ENCODE results near the gene CTDNEP1.

Gene CTDNEP1

DNA sequence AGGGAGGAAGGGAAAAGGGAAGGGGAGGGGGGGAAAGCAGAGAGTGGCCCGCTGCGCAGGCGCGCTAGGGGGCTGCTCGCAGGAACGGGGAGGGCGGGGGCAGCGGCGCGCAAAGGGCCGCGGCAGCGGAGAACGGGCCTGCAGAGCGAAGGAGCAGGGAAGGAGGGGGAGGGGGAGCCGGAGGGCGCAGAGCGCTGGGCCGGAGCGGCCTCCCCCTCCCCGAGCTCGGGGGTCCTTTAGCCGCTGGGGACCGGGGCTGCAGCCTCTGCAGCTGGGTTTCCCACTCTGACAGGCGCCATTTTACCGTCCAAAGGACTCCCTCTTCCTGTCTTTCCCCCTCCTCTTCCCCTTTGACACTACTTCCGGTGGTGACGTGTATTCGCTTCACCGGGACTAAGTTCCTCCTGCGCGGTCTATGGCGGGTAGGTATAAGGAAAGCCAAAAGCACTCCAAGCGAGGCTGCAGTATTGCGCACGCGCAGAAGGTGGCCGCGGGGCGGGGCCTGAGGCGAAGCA is at the start of gene CTDNEP1:
Gene CTDNEP1, minus strand, starts transcription at position 74 of the 515 bp plus-strand sequence. CDS start 438 bp downstream, outside the sequence.
- Mint-ChIP-seq H3K9me3 (no peaks in the 10 kb centered on the region), H3K27me3 (peaks cover 2% of the 10 kb centered on the region), H3K36me3 (ENCODE audit: low read depth) (peaks cover 35% of the 10 kb centered on the region), H3K4me1 (peaks cover 54% of the 10 kb centered on the region), H3K4me3 (peak within 1 kb of the TSS; percentile 99), H3K27ac (peak within 1 kb of the TSS; percentile 98)
- DNase-seq (peak; percentile 76), ATAC-seq (peak; percentile 97)

DNA sequence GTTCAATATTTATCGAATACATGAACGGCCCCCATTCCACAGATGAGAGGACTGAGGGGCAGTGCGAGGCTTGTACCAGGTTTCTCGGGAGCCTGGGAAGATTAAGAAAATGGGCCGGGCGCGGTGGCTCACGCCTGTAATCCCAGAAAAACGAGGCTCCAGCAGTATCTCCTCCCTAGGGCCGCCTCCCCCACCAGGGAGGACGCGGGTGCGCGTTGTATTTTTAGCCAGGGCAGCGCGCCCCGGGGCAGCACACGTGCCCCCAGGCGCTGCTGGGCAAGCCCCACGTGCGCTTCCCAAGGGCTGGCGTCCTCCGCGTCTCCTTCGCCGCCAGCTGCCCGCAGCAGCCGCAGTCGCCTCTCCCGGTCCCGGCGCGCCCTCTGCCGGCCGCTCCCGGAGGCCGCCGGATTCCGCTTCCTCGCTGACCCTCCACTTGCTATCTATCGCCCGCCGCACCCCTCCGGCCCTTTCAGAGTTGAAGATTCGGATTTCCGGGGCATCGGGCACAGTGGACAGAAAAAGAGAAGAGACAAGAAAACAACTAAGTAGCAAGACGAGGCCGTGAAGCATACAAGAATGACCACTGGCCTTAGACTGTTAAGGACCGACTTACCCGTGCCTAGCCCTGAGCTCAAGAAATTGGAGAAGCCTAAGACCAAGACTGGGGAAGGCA is 44.8 kb upstream of the CTDNEP1 start:
- Mint-ChIP-seq H3K27me3 (peaks cover 30% of the 10 kb centered on the region), H3K4me1 (peaks cover 23% of the 10 kb centered on the region), H3K4me3 (peak overlapping the region; percentile 52), H3K27ac (no peak overlapping the region), H3K36me3 (ENCODE audit: low read depth) (no peaks in the 10 kb centered on the region), H3K9me3 (no peaks in the 10 kb centered on the region)
- DNase-seq: peak; percentile 85
- peak; percentile 25 for ATAC-seq

DNA sequence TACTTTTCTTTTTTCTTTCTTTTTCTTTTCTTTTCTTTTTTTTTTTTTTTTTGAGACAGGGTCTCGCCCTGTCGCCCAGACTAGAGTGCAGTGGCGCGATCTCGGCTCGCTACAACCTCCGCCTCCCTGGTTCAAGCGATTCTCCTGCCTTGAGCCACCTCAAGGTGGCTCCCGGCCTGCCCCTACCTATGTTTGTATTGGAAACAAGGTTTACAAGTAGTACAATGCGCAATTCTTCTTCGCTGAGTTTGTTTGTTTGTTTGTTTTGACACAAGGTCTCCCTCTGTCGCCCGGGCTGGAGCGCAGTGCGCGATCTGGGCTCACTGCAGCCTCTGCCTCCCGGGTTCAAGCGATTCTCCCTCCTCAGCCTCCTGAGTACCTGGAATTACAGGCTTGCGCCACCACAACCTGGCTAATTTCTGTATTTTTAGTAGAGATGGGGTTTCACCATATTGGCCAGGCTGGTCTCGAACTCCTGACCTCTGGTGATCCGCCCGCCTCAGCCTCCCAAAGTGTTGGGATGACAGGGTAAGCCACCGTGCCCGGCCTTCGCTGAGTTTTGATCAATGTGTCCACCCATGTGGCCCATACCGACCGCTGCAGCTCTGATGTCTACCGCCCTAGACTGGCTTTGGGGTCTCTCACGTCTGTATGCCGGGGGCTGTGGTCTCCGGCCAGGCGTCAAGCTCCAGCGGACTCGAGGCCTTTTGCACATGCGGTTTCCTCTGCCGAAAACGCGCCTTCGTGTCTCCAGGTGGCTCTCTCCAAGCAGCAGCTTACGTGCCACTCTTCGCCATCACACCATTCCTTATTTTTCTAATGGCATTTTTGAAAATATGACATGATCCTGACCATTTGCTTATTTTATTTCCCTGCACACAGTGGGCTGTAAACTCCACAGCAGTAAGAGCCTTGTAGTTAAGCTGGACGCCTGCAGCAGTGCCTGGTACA is 44.0 kb upstream of the CTDNEP1 start:
- ATAC-seq: no peak
- DNase-seq: no peak
- Mint-ChIP-seq H3K4me1 (peaks cover 23% of the 10 kb centered on the region), H3K4me3 (peak overlapping the region; percentile 55), H3K27ac (no peak overlapping the region), H3K36me3 (ENCODE audit: low read depth) (no peaks in the 10 kb centered on the region), H3K27me3 (peaks cover 30% of the 10 kb centered on the region), H3K9me3 (no peaks in the 10 kb centered on the region)

DNA sequence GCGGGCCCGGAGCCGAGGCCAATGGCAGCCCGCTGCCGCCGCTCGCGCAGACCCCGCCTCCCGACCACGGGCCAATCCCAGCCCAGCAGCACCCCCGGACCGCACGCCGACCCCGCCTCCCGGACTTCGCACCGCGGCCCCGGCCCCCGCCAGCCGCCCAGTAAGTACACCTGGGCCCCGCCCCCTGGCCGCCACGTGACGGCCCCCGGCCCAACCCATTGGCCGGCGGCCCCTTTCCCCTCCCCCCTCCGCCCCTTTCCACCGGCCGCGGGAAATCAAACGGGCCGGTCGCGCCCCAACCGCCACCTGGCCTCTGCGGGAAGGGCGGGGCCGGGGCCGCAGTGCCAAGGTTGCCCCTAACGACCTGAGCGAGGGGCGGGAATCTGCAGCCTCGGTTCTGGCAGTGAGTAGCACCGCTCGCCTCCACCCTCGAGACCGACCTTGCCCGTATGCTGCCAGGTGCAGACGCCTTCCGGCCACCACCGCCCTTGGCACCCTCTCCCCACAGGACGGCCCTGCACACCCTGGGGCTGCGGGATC is 43.1 kb upstream of the CTDNEP1 start, which contains the start of gene YBX2:
Gene YBX2, minus strand, starts transcription at position 26 of the 540 bp plus-strand sequence. CDS start 139 bp downstream, outside the sequence.
- H3K4me3 Mint-ChIP-seq: peak within 1 kb of the TSS; percentile 55
- H3K27ac Mint-ChIP-seq: no peak within 1 kb of the TSS
- H3K36me3 Mint-ChIP-seq (ENCODE audit: low read depth): no peaks in the 10 kb centered on the region
- no peaks in the 10 kb centered on the region for H3K9me3 Mint-ChIP-seq
- ATAC-seq: peak; percentile 77
- peaks cover 23% of the 10 kb centered on the region for H3K4me1 Mint-ChIP-seq
- peaks cover 29% of the 10 kb centered on the region for H3K27me3 Mint-ChIP-seq
- peak; percentile 79 for DNase-seq

DNA sequence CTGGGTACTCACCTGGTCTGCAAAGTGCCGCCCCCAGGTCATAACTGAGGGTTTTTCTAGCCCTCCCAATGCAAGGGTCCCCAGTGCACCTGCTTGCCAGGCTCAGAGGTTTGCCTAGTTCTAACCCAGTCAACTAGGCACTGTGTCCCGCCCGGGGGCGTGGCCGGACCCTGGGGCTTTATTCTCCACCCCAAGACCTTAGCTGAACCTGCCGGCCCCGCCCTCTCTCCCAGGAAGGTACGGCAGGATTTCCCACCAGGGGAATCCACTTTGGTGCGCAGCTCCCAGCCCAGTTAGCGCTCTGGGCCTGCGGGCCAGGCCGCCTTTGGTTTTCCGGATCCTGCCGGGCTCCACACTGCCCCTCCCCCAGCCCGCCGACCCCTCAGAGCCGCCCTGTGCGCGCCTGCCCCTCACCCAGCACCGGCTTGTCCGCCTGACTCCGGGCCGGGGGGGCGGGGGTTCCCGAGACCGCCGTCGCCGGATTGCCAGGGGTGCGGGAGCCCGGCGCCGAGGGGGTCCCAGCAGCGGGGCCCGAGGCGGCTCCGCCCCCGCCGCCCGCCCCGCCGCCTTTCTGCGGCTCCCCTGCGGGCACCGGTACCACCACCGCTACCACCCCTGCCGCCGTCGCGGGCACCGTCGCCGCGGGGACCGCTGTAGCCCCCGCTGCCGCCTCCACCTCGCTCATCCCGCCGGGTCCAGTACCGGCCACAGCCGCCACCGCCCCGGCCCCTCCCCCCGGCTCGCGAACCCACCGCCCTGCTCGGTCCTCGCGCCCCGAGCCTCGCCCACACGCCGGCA is 42.5 kb upstream of the CTDNEP1 start:
- H3K9me3 Mint-ChIP-seq: no peaks in the 10 kb centered on the region
- no peak for ATAC-seq
- H3K36me3 Mint-ChIP-seq (ENCODE audit: low read depth): no peaks in the 10 kb centered on the region
- no peak overlapping the region for H3K27ac Mint-ChIP-seq
- peaks cover 23% of the 10 kb centered on the region for H3K4me1 Mint-ChIP-seq
- H3K27me3 Mint-ChIP-seq: peaks cover 29% of the 10 kb centered on the region
- DNase-seq: no peak
- H3K4me3 Mint-ChIP-seq: no peak overlapping the region

DNA sequence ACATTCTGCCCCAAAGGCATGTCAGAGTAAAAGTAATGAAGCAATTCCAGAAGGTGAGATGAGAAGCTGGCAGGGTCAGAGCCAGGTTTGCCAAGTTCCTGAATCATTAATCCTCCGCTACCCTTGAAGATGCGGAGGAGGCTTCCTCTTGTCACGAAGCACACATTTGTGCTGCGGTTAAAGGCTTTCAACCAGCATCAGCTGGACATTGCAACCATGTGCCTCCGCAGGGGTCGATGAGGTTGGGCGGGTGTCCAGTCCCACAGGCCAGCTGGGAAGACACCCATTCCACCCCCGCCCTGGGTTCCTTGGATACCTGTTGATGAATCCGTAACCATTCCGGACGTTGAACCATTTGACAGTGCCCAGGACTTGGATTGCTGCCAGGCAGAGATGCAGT is 41.6 kb upstream of the CTDNEP1 start:
- H3K27me3 Mint-ChIP-seq: peaks cover 31% of the 10 kb centered on the region

DNA sequence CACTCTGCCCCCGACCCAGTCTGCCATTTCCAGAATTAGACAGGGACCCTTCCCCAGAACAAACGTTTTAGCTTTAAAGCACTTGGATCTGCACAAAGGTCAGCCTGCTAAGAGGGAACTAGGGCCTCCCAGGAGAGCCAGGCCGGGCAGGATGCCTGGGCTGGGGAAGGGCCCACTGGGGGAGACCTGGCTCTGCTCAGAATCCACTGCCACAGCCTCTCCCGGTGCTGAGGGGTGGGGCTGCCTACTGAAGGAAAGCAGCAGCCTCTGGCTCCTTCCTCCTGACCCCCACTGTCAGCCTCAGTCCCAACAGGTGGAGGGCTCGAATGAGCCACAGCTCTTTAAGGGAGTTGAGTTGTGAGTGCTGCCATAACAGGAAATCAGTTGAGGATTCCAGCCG is 41.2 kb upstream of the CTDNEP1 start:
- Mint-ChIP-seq H3K36me3 (ENCODE audit: low read depth) (no peaks in the 10 kb centered on the region), H3K27me3 (peaks cover 31% of the 10 kb centered on the region), H3K9me3 (no peaks in the 10 kb centered on the region), H3K4me3 (no peak overlapping the region), H3K4me1 (peaks cover 23% of the 10 kb centered on the region), H3K27ac (no peak overlapping the region)
- no peak for DNase-seq
- ATAC-seq: no peak

More for the DNA sequence above, 41.6 kb upstream of the CTDNEP1 start:
- Mint-ChIP-seq H3K4me1 (peaks cover 23% of the 10 kb centered on the region), H3K9me3 (no peaks in the 10 kb centered on the region), H3K4me3 (no peak overlapping the region), H3K27ac (no peak overlapping the region), H3K36me3 (ENCODE audit: low read depth) (no peaks in the 10 kb centered on the region)
- no peak for DNase-seq
- no peak for ATAC-seq

DNA sequence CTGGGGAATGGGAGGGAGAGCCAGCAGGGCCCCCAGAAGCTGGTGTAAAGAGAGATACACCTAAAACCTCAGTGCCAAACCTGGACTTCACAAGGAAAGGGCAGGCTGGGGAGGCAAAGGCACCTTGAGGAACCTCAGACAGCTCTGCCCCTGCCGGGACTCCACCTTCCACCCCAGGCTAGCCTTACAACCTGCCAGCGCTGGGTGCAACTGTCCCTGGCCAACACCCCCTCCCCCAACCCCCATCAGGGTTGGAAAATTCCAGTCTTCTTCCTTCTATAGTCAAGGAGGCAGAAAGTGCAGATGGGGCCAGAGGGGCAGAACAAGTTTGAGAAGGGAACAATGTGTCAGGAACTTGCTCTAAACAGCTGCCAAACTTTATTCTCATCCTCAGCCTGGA is 40.7 kb upstream of the CTDNEP1 start:
- no peak for DNase-seq
- ATAC-seq: no peak
- peaks cover 31% of the 10 kb centered on the region for H3K27me3 Mint-ChIP-seq

DNA sequence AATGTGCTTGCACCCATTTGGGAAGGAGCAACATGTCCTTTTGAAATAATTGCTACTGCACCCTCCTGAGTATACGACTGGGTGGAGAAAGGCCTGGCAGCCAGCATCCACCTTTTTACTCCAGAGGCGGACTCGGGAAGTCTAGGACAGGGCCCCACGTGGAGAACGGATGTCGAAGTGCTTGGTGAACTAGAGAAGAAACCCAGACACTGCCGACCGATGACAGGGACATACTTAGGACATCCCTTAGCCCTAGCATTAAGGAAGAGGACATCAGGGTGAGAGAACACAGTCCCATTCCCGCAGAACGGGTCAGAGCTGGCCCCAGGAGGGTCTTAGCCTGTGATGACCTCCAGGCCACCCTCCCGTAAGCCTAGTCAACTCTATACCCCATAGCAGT is 39.2 kb upstream of the CTDNEP1 start:
- H3K4me1 Mint-ChIP-seq: peaks cover 13% of the 10 kb centered on the region
- no peak overlapping the region for H3K4me3 Mint-ChIP-seq
- ATAC-seq (no peak), DNase-seq (no peak)
- no peak overlapping the region for H3K27ac Mint-ChIP-seq
- H3K27me3 Mint-ChIP-seq: peaks cover 22% of the 10 kb centered on the region
- no peaks in the 10 kb centered on the region for H3K9me3 Mint-ChIP-seq
- no peaks in the 10 kb centered on the region for H3K36me3 Mint-ChIP-seq (ENCODE audit: low read depth)

More for the DNA sequence above, 40.7 kb upstream of the CTDNEP1 start:
- H3K36me3 Mint-ChIP-seq (ENCODE audit: low read depth): no peaks in the 10 kb centered on the region
- no peak overlapping the region for H3K4me3 Mint-ChIP-seq
- no peak overlapping the region for H3K27ac Mint-ChIP-seq
- H3K4me1 Mint-ChIP-seq: peaks cover 23% of the 10 kb centered on the region
- H3K9me3 Mint-ChIP-seq: no peaks in the 10 kb centered on the region

DNA sequence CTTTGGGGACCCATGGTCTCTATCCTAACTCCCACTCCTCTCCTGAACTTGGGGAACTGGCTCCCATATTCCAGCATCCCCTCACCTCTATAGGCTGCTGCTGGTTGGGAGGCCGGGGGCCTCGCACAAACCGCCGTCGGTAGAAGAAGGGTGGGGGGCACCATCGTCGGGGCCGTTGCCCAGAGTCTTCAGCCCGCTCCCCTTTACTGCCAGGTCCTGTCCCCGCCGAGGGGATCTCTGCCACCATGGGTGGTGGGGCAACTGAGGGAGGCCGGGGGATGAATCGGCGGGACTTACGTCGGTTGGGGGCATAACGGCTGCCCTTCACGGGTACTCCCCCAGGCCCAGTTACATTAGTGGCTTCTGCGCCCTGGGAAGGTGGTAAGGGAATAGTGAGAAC is 38.6 kb upstream of the CTDNEP1 start:
- peaks cover 17% of the 10 kb centered on the region for H3K27me3 Mint-ChIP-seq
- ATAC-seq: no peak
- peaks cover 8% of the 10 kb centered on the region for H3K4me1 Mint-ChIP-seq
- H3K36me3 Mint-ChIP-seq (ENCODE audit: low read depth): no peaks in the 10 kb centered on the region
- no peak for DNase-seq
- H3K27ac Mint-ChIP-seq: no peak overlapping the region
- H3K9me3 Mint-ChIP-seq: no peaks in the 10 kb centered on the region
- H3K4me3 Mint-ChIP-seq: no peak overlapping the region

DNA sequence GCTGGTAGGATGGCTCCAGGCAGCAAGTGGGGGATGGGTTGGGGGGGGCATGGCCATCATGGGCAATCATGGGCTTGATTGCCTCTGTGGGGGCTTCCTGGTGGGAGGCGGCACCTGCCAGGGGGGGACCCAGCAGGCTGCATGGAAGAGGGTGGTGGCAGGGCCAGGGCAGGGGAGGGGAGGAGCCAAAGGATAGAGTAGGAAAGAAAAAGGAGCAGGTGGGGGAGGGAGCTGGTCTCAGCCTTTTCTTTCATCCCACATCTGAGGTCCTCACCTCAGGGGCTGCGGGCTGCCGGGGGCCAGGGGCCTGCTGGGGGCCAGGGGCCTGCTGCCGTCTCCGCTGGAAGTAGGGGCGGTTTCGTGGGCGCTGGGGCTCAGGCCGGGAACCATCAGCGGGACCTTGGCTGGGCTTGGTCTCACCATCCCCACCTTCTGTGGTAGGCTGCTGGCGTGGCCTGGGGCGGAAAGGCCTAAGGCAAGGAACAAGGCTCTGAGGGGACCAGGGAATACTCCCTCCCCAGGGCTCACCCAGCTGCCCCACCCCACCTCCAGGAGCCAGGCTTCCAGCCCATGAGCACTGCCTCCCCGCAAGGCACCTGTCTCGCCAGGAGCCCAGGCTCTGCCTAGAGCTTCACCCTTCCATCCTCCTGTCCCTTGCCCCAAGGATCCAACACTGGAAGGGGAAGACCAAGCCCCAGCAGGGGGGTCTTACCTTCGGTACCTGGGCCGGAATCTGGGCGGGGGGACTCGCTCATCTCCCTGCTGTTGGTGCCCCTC is 37.9 kb upstream of the CTDNEP1 start:
- DNase-seq (no peak), ATAC-seq (no peak)
- H3K9me3 Mint-ChIP-seq: no peaks in the 10 kb centered on the region
- H3K36me3 Mint-ChIP-seq (ENCODE audit: low read depth): no peaks in the 10 kb centered on the region
- H3K4me3 Mint-ChIP-seq: no peak overlapping the region
- peaks cover 14% of the 10 kb centered on the region for H3K27me3 Mint-ChIP-seq
- no peak overlapping the region for H3K27ac Mint-ChIP-seq
- peaks cover 4% of the 10 kb centered on the region for H3K4me1 Mint-ChIP-seq

DNA sequence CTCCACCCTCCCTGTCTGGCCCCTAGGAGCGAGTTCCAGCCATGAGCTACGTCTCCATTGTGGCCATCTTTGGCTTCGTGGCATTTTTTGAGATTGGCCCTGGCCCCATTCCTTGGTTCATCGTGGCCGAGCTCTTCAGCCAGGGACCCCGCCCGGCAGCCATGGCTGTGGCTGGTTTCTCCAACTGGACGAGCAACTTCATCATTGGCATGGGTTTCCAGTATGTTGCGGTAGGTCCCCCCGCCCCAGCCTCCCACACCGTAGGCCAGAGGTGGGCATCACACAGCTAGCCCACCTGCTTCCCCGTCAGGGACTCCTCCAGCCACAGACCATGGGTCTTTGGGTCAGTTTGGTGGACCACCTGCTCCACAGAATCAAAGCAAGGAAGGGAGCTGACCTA is 34.1 kb upstream of the CTDNEP1 start:
- Mint-ChIP-seq H3K4me3 (no peak overlapping the region), H3K27me3 (peaks cover 19% of the 10 kb centered on the region), H3K9me3 (no peaks in the 10 kb centered on the region), H3K4me1 (peaks cover 16% of the 10 kb centered on the region), H3K36me3 (ENCODE audit: low read depth) (no peaks in the 10 kb centered on the region), H3K27ac (no peak overlapping the region)
- DNase-seq (no peak), ATAC-seq (no peak)

DNA sequence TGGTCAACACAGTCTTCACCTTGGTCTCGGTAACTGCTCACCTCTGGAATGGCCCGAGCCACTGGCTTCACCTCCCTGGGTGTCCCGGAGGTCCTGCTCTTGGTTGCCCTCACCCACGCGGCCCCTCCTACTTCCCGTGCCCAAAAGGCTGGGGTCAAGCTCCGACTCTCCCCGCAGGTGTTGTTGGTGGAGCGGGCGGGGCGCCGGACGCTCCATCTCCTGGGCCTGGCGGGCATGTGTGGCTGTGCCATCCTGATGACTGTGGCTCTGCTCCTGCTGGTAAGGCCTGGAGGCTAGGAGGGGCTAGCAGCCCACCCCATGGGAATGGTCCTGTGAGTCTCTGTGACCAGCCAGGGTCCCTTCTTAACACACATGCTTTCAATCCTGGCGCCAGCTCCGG is 33.4 kb upstream of the CTDNEP1 start:
- Mint-ChIP-seq H3K9me3 (no peaks in the 10 kb centered on the region), H3K27ac (no peak overlapping the region), H3K36me3 (ENCODE audit: low read depth) (no peaks in the 10 kb centered on the region), H3K4me3 (no peak overlapping the region), H3K4me1 (peaks cover 18% of the 10 kb centered on the region), H3K27me3 (peaks cover 19% of the 10 kb centered on the region)
- ATAC-seq: no peak
- no peak for DNase-seq
